ENCODE data around the gene CD109.
A peak's percentile ranks its signal among the peaks of the same experiment; 100 is the strongest.

The CD109 gene

DNA sequence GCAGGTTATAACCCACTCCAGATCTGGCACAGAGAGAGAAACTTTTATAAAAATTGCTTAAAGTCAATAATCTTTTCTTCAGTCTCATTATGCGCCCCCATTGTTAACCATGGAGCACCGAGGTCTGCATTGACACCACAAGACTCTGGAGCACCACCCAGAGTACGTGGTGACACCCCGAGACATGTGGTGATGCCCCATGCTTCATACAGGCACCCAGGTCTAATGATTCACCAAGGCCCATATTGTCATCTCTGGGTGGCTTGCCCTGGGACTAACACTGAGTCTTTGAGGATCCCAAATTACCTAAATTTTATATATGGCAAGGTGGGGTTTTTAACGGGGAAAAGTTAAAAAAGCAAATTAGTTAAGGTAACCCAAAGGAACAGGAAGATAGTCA is 31.1 kb downstream of the CD109 start:
- Histone ChIP-seq H4K91ac (ENCODE audit: low read depth, low read length) (no peak overlapping the region), H3K9me3 (ENCODE audit: insufficient read depth, low read depth, low read length) (no peaks in the 10 kb centered on the region), H3K9ac (ENCODE audit: low read length) (no peak overlapping the region), H2AFZ (ENCODE audit: insufficient read depth, low read length, poor library complexity) (no peak overlapping the region), H4K12ac (ENCODE audit: low read depth, low read length) (no peak overlapping the region), H2BK12ac (ENCODE audit: low read length) (no peak overlapping the region), H2BK5ac (ENCODE audit: low read depth, low read length, poor library complexity) (no peak overlapping the region), H3K4me3 (ENCODE audit: low read depth, low read length) (no peak overlapping the region), H3K36me3 (ENCODE audit: control insufficient read depth in 1 of 2, insufficient read depth in 2 of 2, low read length in 2 of 2) (no peaks in the 10 kb centered on the region), H3K23ac (ENCODE audit: low read length) (no peak overlapping the region), H2AK5ac (ENCODE audit: low read length) (no peak overlapping the region), H2BK120ac (ENCODE audit: insufficient read depth, low read length, poor library complexity) (no peak overlapping the region), H3K27ac (ENCODE audit: low read depth, low read length) (no peak overlapping the region), H3K27me3 (ENCODE audit: insufficient read depth, low read length) (no peaks in the 10 kb centered on the region), H3K79me1 (ENCODE audit: low read length) (no peaks in the 10 kb centered on the region), H3K79me2 (ENCODE audit: control insufficient read depth, insufficient read depth, low read length, poor library complexity) (no peaks in the 10 kb centered on the region), H3K4me1 (ENCODE audit: control insufficient read depth in 1 of 2, insufficient read depth in 2 of 2, low read length in 2 of 2) (no peaks in the 10 kb centered on the region), H3K14ac (ENCODE audit: low read length) (no peak overlapping the region), H3K18ac (ENCODE audit: low read length) (no peak overlapping the region), H3K4ac (ENCODE audit: low read depth, low read length) (no peak overlapping the region), H4K8ac (ENCODE audit: low read depth, low read length) (no peak overlapping the region), H3K4me2 (ENCODE audit: low read length) (no peak overlapping the region)
- no CpG with 5 or more reads among the region's 5 CpGs for WGBS (ENCODE audit: extremely low coverage, insufficient coverage, insufficient read length)
- DNase-seq = no peak

GRCh38 chr6:73728548-73729205 is 32.7 kb downstream of the CD109 start:
- H2AK5ac ChIP-seq (ENCODE audit: low read length) = no peak overlapping the region
- no peak overlapping the region for H2AFZ ChIP-seq (ENCODE audit: insufficient read depth, low read length, poor library complexity)
- no peak for DNase-seq
- H3K4me2 ChIP-seq (ENCODE audit: low read length) = no peak overlapping the region
- H2BK12ac ChIP-seq (ENCODE audit: low read length) = no peak overlapping the region
- no peak overlapping the region for H3K23ac ChIP-seq (ENCODE audit: low read length)
- no peak overlapping the region for H3K18ac ChIP-seq (ENCODE audit: low read length)
- no peak overlapping the region for H3K4me3 ChIP-seq (ENCODE audit: low read depth, low read length)
- no peak overlapping the region for H3K9ac ChIP-seq (ENCODE audit: low read length)
- H4K12ac ChIP-seq (ENCODE audit: low read depth, low read length) = no peak overlapping the region
- H4K8ac ChIP-seq (ENCODE audit: low read depth, low read length) = no peak overlapping the region
- H3K4me1 ChIP-seq (ENCODE audit: control insufficient read depth in 1 of 2, insufficient read depth in 2 of 2, low read length in 2 of 2) = no peaks in the 10 kb centered on the region
- no peak overlapping the region for H2BK120ac ChIP-seq (ENCODE audit: insufficient read depth, low read length, poor library complexity)
- H3K4ac ChIP-seq (ENCODE audit: low read depth, low read length) = no peak overlapping the region
- H4K91ac ChIP-seq (ENCODE audit: low read depth, low read length) = no peak overlapping the region
- no peak overlapping the region for H3K27ac ChIP-seq (ENCODE audit: low read depth, low read length)
- no peaks in the 10 kb centered on the region for H3K79me1 ChIP-seq (ENCODE audit: low read length)
- H3K27me3 ChIP-seq (ENCODE audit: insufficient read depth, low read length) = no peaks in the 10 kb centered on the region
- H2BK5ac ChIP-seq (ENCODE audit: low read depth, low read length, poor library complexity) = no peak overlapping the region
- H3K36me3 ChIP-seq (ENCODE audit: control insufficient read depth in 1 of 2, insufficient read depth in 2 of 2, low read length in 2 of 2) = no peaks in the 10 kb centered on the region
- WGBS (ENCODE audit: extremely low coverage, insufficient coverage, insufficient read length) = no CpG with 5 or more reads among the region's 4 CpGs
- H3K14ac ChIP-seq (ENCODE audit: low read length) = no peak overlapping the region
- H3K79me2 ChIP-seq (ENCODE audit: control insufficient read depth, insufficient read depth, low read length, poor library complexity) = no peaks in the 10 kb centered on the region
- no peaks in the 10 kb centered on the region for H3K9me3 ChIP-seq (ENCODE audit: insufficient read depth, low read depth, low read length)

- no peak overlapping the region for H4K91ac ChIP-seq (ENCODE audit: low read depth, low read length)
- H3K9me3 ChIP-seq (ENCODE audit: insufficient read depth, low read depth, low read length) = peaks cover 2% of the 10 kb centered on the region
- WGBS (ENCODE audit: extremely low coverage, insufficient coverage, insufficient read length) = no CpG with 5 or more reads among the region's 5 CpGs
- no peak overlapping the region for H2BK12ac ChIP-seq (ENCODE audit: low read length)
- DNase-seq = no peak
- H2BK120ac ChIP-seq (ENCODE audit: insufficient read depth, low read length, poor library complexity) = no peak overlapping the region
- H4K8ac ChIP-seq (ENCODE audit: low read depth, low read length) = no peak overlapping the region
- H3K79me1 ChIP-seq (ENCODE audit: low read length) = no peaks in the 10 kb centered on the region
- no peak overlapping the region for H2AK5ac ChIP-seq (ENCODE audit: low read length)
- H3K4me1 ChIP-seq (ENCODE audit: control insufficient read depth in 1 of 2, insufficient read depth in 2 of 2, low read length in 2 of 2) = no peaks in the 10 kb centered on the region
- H3K18ac ChIP-seq (ENCODE audit: low read length) = no peak overlapping the region
- H3K14ac ChIP-seq (ENCODE audit: low read length) = no peak overlapping the region
- no peak overlapping the region for H2AFZ ChIP-seq (ENCODE audit: insufficient read depth, low read length, poor library complexity)
- H3K36me3 ChIP-seq (ENCODE audit: control insufficient read depth in 1 of 2, insufficient read depth in 2 of 2, low read length in 2 of 2) = no peaks in the 10 kb centered on the region
- no peak overlapping the region for H3K4me2 ChIP-seq (ENCODE audit: low read length)
- no peak overlapping the region for H3K4ac ChIP-seq (ENCODE audit: low read depth, low read length)
- no peak overlapping the region for H3K27ac ChIP-seq (ENCODE audit: low read depth, low read length)
- no peaks in the 10 kb centered on the region for H3K27me3 ChIP-seq (ENCODE audit: insufficient read depth, low read length)
- no peak overlapping the region for H4K12ac ChIP-seq (ENCODE audit: low read depth, low read length)
- no peaks in the 10 kb centered on the region for H3K79me2 ChIP-seq (ENCODE audit: control insufficient read depth, insufficient read depth, low read length, poor library complexity)
- no peak overlapping the region for H3K4me3 ChIP-seq (ENCODE audit: low read depth, low read length)
- no peak overlapping the region for H2BK5ac ChIP-seq (ENCODE audit: low read depth, low read length, poor library complexity)
- H3K23ac ChIP-seq (ENCODE audit: low read length) = no peak overlapping the region
- no peak overlapping the region for H3K9ac ChIP-seq (ENCODE audit: low read length)
These were observed 35.3 kb downstream of the CD109 start for GRCh38 chr6:73731285-73731684.

DNA sequence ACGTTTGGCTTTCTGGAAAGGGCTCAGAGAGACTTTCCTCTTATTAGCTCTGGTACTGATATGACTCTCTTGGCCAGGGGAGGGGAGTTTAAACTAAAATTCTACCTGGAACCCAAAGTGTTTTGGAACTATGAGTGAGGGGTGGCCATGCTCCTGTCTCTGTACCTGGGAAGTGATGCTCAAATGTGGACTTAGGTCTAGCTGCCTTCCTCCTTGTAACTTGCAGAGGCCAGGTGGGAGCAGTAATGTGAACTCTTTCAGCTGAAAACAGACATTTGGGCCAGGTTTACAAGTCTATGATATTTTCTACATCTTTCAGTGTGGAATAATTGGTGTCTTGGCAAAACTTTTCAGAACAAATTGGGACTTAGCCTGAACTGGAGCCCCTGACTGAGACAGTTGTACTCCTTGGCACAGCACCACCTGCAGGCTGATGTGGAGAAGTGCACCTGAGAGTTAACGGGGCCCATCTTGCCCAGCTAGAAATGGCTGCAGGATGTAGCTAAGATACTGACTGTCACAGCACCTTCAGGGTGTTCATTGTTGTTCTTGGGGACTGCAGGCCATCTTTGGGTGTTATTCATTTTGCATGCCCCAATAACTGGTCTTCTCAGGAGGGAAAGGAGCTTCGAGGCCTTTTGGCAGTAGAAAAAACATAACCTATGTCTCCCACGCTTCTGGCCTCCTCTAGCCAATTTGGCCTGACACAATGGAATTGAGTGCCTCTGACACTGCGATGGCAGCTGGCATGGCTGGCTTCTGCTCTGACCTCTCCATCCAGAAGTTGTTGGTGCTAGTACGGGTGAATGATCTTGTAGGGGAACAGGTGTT is 37.1 kb downstream of the CD109 start:
- Histone ChIP-seq H4K8ac (ENCODE audit: low read depth, low read length) (no peak overlapping the region), H3K36me3 (ENCODE audit: control insufficient read depth in 1 of 2, insufficient read depth in 2 of 2, low read length in 2 of 2) (no peaks in the 10 kb centered on the region), H4K91ac (ENCODE audit: low read depth, low read length) (no peak overlapping the region), H3K79me1 (ENCODE audit: low read length) (no peaks in the 10 kb centered on the region), H2AK5ac (ENCODE audit: low read length) (no peak overlapping the region), H4K12ac (ENCODE audit: low read depth, low read length) (no peak overlapping the region), H2BK12ac (ENCODE audit: low read length) (no peak overlapping the region), H3K9ac (ENCODE audit: low read length) (no peak overlapping the region), H3K27ac (ENCODE audit: low read depth, low read length) (no peak overlapping the region), H3K23ac (ENCODE audit: low read length) (no peak overlapping the region), H3K14ac (ENCODE audit: low read length) (no peak overlapping the region), H3K4me3 (ENCODE audit: low read depth, low read length) (no peak overlapping the region), H3K18ac (ENCODE audit: low read length) (no peak overlapping the region), H3K4ac (ENCODE audit: low read depth, low read length) (no peak overlapping the region), H3K27me3 (ENCODE audit: insufficient read depth, low read length) (no peaks in the 10 kb centered on the region), H3K9me3 (ENCODE audit: insufficient read depth, low read depth, low read length) (peaks cover 2% of the 10 kb centered on the region), H3K4me1 (ENCODE audit: control insufficient read depth in 1 of 2, insufficient read depth in 2 of 2, low read length in 2 of 2) (no peaks in the 10 kb centered on the region), H2BK5ac (ENCODE audit: low read depth, low read length, poor library complexity) (no peak overlapping the region), H2BK120ac (ENCODE audit: insufficient read depth, low read length, poor library complexity) (no peak overlapping the region), H3K4me2 (ENCODE audit: low read length) (no peak overlapping the region), H3K79me2 (ENCODE audit: control insufficient read depth, insufficient read depth, low read length, poor library complexity) (no peaks in the 10 kb centered on the region), H2AFZ (ENCODE audit: insufficient read depth, low read length, poor library complexity) (no peak overlapping the region)
- WGBS (ENCODE audit: extremely low coverage, insufficient coverage, insufficient read length) = no CpG with 5 or more reads among the region's 6 CpGs
- peak; percentile 57 to 85 for DNase-seq
